Measurements from ENCODE around the gene PARD6B. TPM values are rescaled to one million over a fixed set of nuclear protein-coding genes. Genes with fewer than 3 reads are reported as not detected.
A peak's percentile ranks its signal among the peaks of the same experiment; 100 is the strongest.

PARD6B gene
- total and polyA plus RNA-seq, 2 of the 13 experiments (the other 11 are each of a cell fraction or from before 2014, with no cell fraction given): 6.9 to 22.2 TPM

DNA sequence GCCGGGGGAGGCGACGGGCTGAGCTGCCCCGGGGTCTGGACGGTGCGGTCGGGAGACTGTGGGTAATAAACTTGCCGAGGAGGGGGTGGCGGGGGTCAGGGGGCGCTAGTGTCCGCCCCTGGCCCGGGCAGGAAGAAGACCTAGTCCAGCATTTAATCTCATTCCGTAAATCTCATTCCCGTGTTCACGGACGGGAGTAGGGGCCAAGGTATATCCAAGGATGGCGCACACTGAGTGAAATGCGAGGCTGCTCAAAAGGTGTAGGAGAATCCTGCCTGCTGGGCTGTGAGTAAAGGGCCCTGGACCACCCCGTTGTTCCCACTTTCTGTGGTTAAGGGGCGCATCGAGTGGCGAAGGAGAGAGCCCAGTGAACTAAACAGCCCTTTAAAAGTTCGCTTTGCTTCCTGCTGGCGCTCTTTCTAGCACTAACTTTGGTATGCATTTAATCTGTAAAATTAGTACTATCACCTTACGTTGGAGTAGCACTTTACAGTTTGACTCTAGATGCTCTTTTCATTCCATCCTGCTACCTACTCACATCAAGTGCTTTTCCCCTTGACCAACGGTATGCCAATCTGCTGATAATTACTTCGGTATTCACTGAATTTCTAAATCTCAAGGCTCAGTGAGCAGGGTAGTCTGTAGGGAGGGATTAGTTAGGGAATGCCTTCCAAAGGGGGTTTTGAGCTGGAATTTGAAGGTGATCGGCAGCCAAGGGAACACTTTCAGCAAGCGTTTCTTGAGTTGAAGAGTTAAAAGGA lies 730 bp downstream of the PARD6B start:
- ChIA-PET POLR2A (interaction anchor here (0.6 to 5.1 kb wide), 12 partner anchors 8 to 222 kb away, joined by 3 to 53 read pairs (median 4); partner anchors contain the start of gene PTPN1), CTCF (ENCODE audit: low intra/inter-chr PET ratio, low total read pairs) (no interaction called here)
- 1% methylated on average over 28 of the region's 29 CpGs for WGBS (ENCODE audit: low lambda C conversion rate)
- FAIRE-seq: no peak
- Histone ChIP-seq H3K4me3 (replicated peaks in 1 of 3; ENCODE audit: insufficient read depth in 1 of 3, low read depth in 2 of 3, low read length in 3 of 3) (peak overlapping the region; percentile 88 to 96 (median 95)), H4K20me1 (ENCODE audit: insufficient read depth, low read length) (peaks cover 18% of the 10 kb centered on the region), H3K27me3 (ENCODE audit: control insufficient read depth in 1 of 2, insufficient read depth in 2 of 2, low read length in 2 of 2) (no peaks in the 10 kb centered on the region; a peak in 1 of 5 replicates), H3K9me3 (ENCODE audit: low read length) (no peaks in the 10 kb centered on the region), H3K27ac (ENCODE audit: extremely low read length, insufficient read depth, low read length) (peak overlapping the region; percentile 89), H3K4me2 (ENCODE audit: low read depth, low read length) (peak overlapping the region; percentile 91), H3K4me1 (ENCODE audit: insufficient read depth, low read length) (peaks cover 81% of the 10 kb centered on the region), H3K36me3 (replicated peaks in 1 of 2; ENCODE audit: control insufficient read depth in 1 of 2, insufficient read depth in 2 of 2, low read length in 2 of 2) (peaks cover 3 to 4% of the 10 kb centered on the region in 2 experiments; a peak in 3 of 5 replicates), H3K9ac (ENCODE audit: insufficient read depth, low read depth, low read length) (peak overlapping the region; percentile 95), H3K79me2 (ENCODE audit: insufficient read depth, low read length) (peaks cover 55% of the 10 kb centered on the region), H2AFZ (ENCODE audit: low read length) (no peak overlapping the region)
- intact Hi-C loops (cut with micrococcal nuclease; ENCODE audit: unreplicated experiment) (loop anchor here (1.0 to 2.0 kb wide), 2 partner anchors 13 to 63 kb away; partner anchors contain the start of gene BCAS4), in situ Hi-C loops (cut with HindIII; ENCODE audit: extremely low pct_ligation_motif_present, low pct_unique_long_range_greater_than_20kb) (loop anchor here (25.0 kb wide), 1 partner anchor 95 kb away; no protein-coding TSS in a partner anchor)
- peak; percentile 60 for DNase-seq (ENCODE audit: low spot score)
- BruUV-seq (replicated peaks): TSS peak; percentile 53
- peak; percentile 25 for ATAC-seq
- 0 out of 2 replicates have a peak, but pooled peaks have one; percentile 39 for TF ChIP-seq HDAC2 (CRISPR knock-in tag; IDR thresholded peaks at IDR 0.05)
- peak; percentile 57; the same call in 1 of the 2 replicates for TF ChIP-seq ZNF317 (CRISPR knock-in tag; IDR thresholded peaks at IDR 0.05)
- peak; percentile 56; the same call in 1 of the 2 replicates for TF ChIP-seq NCOA1 (CRISPR knock-in tag; IDR thresholded peaks at IDR 0.05)
- no peak for TF ChIP-seq ZFP36 (IDR thresholded peaks at IDR 0.05; ENCODE audit: borderline replicate concordance, low read depth, low read length, partially characterized antibody)
- 0 out of 2 replicates have a peak, but pooled peaks have one; percentile 5 for TF ChIP-seq PPARG (CRISPR knock-in tag; conservative IDR thresholded peaks at IDR 0.05)
- TF ChIP-seq, protein P1, sequence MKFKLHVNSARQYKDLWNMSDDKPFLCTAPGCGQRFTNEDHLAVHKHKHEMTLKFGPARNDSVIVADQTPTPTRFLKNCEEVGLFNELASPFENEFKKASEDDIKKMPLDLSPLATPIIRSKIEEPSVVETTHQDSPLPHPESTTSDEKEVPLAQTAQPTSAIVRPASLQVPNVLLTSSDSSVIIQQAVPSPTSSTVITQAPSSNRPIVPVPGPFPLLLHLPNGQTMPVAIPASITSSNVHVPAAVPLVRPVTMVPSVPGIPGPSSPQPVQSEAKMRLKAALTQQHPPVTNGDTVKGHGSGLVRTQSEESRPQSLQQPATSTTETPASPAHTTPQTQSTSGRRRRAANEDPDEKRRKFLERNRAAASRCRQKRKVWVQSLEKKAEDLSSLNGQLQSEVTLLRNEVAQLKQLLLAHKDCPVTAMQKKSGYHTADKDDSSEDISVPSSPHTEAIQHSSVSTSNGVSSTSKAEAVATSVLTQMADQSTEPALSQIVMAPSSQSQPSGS (CRISPR knock-in tag; IDR thresholded peaks at IDR 0.05): 0 out of 2 replicates have a peak, but pooled peaks have one; percentile 10
- no peak for TF ChIP-seq TCF12 (IDR thresholded peaks at IDR 0.05)
- TF ChIP-seq TCF12 (CRISPR knock-in tag; IDR thresholded peaks at IDR 0.05): peak; percentile 4; the same call in 1 of the 2 replicates
- TF ChIP-seq ZNF781 (CRISPR knock-in tag; IDR thresholded peaks at IDR 0.05; ENCODE audit: borderline replicate concordance, not compliant biosample characterization): peak; percentile 46
- TF ChIP-seq SMAD9 (CRISPR knock-in tag; IDR thresholded peaks at IDR 0.05): no peak
- TF ChIP-seq, protein P2, sequence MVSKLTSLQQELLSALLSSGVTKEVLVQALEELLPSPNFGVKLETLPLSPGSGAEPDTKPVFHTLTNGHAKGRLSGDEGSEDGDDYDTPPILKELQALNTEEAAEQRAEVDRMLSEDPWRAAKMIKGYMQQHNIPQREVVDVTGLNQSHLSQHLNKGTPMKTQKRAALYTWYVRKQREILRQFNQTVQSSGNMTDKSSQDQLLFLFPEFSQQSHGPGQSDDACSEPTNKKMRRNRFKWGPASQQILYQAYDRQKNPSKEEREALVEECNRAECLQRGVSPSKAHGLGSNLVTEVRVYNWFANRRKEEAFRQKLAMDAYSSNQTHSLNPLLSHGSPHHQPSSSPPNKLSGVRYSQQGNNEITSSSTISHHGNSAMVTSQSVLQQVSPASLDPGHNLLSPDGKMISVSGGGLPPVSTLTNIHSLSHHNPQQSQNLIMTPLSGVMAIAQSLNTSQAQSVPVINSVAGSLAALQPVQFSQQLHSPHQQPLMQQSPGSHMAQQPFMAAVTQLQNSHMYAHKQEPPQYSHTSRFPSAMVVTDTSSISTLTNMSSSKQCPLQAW (CRISPR knock-in tag; IDR thresholded peaks at IDR 0.05): peak; percentile 16; the same call in 1 of the 2 replicates
- TF ChIP-seq, protein P3, sequence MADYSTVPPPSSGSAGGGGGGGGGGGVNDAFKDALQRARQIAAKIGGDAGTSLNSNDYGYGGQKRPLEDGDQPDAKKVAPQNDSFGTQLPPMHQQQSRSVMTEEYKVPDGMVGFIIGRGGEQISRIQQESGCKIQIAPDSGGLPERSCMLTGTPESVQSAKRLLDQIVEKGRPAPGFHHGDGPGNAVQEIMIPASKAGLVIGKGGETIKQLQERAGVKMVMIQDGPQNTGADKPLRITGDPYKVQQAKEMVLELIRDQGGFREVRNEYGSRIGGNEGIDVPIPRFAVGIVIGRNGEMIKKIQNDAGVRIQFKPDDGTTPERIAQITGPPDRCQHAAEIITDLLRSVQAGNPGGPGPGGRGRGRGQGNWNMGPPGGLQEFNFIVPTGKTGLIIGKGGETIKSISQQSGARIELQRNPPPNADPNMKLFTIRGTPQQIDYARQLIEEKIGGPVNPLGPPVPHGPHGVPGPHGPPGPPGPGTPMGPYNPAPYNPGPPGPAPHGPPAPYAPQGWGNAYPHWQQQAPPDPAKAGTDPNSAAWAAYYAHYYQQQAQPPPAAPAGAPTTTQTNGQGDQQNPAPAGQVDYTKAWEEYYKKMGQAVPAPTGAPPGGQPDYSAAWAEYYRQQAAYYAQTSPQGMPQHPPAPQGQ (CRISPR knock-in tag; IDR thresholded peaks at IDR 0.05; ENCODE audit: borderline replicate concordance): 0 out of 2 replicates have a peak, but pooled peaks have one; percentile 62
- TF ChIP-seq ZNF230 (CRISPR knock-in tag; IDR thresholded peaks at IDR 0.05): no peak

All from HepG2 (cell line).